T1000 (cell line): ENCODE data around the gene MOV10L1.
"Not testable (repeated sequence)": the region's sequence is repeated elsewhere in the genome, so short reads cannot be mapped to it uniquely, and the experiment has no call there.

Source experiments
- DNase-seq: peaks from one replicate; lab custom pipeline; 2025; ENCODE audit warnings: mixed read lengths; lab: John Stamatoyannopoulos, UW

The MOV10L1 gene

GRCh38 chr22:50104141-50104544 is 14.3 kb downstream of the MOV10L1 start:
- no peak for DNase-seq

GRCh38 chr22:50105208-50106100 is 15.6 kb downstream of the MOV10L1 start:
- no peak for DNase-seq

GRCh38 chr22:50107529-50107928 is 17.7 kb downstream of the MOV10L1 start:
- DNase-seq: no peak

- DNase-seq: no peak
Measured at GRCh38 chr22:50111056-50111455, 21.2 kb downstream of the MOV10L1 start.

DNA sequence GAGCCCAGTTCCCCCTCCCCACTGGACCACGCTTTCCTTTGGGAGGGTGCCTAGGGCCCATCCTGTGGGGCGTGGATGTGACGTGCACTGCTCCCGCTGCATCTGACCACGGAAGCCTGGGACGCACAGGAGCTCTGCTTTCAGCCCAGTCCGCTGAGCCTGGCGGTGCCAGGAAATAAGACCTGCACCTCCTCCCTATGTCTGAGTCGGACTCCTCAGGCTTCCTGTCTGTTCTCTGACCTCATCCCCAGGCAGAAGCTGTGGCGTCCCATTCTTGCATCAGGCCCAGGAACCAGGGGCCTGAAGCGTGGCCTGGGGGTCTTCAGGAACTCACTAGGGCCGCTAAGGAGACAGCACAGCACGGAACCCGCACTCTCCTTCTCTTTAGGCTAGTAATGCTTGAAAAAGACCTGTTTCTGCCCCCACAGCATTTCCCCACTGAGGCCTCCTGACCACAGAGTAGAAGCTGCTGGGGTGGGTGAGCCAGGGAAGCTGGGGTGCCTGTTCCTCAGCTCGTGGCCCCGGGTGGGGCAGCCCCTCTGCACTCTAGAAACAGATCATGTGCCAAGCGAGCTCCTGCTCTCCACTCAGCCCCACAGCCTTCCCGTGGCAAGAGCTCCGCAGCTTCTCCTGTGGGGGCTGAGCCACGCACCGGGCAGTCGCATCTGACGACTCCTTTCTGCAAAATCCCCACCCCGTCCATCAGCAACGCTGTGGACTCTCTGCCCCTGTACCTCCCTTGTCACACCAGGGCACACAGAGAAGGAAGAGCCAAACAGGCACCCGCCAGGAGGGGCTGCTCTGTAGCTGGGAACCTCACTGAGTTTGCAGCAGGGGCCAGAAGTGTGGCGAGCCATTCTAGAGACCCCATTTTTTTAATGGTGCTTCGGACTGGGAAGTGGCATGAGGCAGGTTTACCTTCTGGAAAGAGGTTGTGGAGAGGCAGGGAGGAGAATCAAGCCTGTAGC is 22.6 kb downstream of the MOV10L1 start:
- no peak for DNase-seq

- no peak for DNase-seq
Measured at GRCh38 chr22:50114221-50115021, 24.6 kb downstream of the MOV10L1 start.

- DNase-seq: no peak
Measured at GRCh38 chr22:50115693-50116092, 25.9 kb downstream of the MOV10L1 start.

GRCh38 chr22:50117168-50117762 is 27.5 kb downstream of the MOV10L1 start:
- no peak for DNase-seq

GRCh38 chr22:50118129-50118528 is 28.3 kb downstream of the MOV10L1 start:
- DNase-seq: no peak

DNA sequence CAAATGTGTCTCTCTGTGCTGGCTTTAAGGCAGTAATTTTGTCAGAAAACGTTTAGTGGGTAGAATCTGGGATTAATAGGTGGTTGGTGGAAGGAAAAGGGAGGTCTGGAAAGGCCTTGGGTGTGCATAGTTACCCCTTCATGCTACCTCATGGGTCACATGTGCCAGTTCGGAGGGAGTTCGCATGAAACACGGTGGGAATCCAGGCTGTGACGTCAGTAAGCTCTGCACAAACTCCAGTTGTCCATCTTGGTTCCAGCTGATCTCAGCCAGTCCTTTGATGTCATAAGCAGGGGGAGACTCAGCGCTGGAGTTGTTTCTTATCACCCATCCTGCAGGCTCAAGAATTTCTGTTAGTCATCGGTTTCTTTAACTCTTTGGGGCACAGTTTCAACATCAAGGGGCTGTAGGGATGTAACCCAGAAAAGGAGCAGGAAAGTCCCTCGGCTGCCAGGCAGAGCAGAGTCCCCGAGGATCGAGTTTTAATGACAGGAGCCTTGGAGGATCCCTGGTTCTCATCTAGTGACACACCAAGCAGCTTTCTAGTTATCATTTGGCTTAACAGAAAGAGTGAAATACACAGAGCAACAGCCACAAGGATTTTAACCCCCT is 28.9 kb downstream of the MOV10L1 start:
- no peak for DNase-seq

GRCh38 chr22:50119169-50119767 is 29.5 kb downstream of the MOV10L1 start:
- no peak for DNase-seq

DNA sequence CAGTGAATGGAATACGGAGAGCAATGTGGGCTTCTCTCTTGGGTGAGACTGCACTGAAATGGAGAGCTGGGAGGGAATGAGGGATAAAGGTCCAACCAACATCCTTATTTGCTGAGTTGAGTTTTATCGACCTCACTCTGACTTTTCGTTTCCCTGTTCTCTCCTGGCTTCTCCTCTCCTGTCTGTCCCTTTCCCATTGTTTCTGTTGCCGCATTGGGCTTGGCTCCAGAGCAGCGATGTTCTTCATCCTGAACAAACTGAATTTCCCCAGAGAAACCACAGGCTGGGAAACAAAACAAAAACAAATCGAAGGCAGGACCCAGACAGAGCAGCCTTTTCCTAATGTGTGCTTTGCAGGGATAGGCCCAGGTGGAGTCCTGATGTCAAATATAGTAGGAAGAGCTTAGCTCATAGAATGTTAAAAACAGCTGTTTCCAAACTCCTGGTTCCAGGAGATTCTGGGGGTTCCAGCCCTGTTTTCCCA is 30.0 kb downstream of the MOV10L1 start:
- no peak for DNase-seq

GRCh38 chr22:50121202-50121740 is 31.5 kb downstream of the MOV10L1 start:
- DNase-seq: no peak

GRCh38 chr22:50123119-50123518 is 33.3 kb downstream of the MOV10L1 start:
- no peak for DNase-seq

DNA sequence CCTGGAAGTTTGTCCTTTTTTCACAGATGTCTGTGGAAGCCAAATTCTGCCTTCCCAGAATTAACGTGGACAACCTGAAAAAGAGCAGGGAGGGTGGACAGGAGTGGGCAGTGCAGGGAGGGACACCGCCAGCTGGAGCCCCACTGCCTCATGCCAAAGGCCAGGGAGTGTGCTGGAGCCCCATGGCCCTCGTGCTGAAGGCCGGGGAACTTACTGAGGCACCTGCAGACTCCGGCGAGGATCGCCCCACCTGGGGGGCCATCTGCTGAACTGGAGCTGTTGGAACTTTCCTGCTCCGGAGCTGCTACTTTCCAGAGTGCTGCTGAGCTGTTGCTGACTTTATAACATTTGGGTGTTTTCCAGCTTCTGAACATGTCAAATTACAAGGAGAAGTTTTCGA is 35.2 kb downstream of the MOV10L1 start:
- DNase-seq: no peak

DNA sequence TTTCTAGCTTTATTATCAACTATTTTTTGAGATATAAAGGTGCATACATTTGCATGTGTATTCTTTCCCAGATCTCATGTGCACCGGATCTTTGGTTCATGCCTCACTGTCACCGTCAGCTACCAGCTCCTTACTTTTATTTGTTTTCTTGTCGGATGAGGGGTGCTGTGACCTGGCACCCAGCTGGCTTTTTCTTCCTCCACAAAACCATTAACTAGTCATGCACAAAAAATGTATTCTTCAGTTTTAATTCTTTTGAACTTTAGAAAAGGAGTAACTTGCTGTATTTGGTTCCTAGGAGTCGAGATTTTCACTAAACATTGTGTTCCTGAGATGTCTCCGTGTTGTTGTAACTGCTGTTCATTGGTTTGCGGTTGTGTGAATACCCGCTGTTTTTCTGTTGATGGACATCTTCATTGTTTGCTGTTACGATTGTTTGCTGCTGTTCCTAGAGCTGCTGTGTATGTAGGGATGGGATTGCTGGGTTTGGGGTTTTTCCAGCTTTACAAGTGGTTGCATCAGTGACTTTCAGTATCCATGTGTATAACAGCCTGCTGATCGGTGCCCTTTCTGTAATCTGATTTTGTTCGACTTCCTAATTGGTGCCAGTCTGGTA is 39.4 kb downstream of the MOV10L1 start:
- no peak for DNase-seq

DNA sequence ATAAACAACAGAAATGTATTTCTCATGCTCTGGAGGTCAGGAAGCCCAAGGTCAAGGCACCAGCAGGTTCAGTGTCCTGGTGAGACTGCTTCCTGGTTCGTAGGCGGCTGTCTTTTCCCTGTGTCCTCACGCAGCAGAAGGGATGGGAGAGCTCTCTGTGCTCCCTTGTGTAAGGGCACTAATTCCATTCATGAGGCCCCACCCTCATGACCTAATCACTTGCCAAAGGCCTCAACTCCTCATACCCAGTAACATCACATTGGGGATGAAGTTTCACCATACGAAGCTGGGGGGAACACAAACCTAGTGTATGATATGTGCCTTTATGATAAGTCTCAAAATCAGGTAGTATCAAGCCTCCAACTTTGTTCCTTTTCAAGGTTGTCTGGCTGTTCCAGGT is 42.1 kb downstream of the MOV10L1 start:
- DNase-seq: no peak

GRCh38 chr22:50134481-50134880 is 44.7 kb downstream of the MOV10L1 start:
- DNase-seq: no peak

DNA sequence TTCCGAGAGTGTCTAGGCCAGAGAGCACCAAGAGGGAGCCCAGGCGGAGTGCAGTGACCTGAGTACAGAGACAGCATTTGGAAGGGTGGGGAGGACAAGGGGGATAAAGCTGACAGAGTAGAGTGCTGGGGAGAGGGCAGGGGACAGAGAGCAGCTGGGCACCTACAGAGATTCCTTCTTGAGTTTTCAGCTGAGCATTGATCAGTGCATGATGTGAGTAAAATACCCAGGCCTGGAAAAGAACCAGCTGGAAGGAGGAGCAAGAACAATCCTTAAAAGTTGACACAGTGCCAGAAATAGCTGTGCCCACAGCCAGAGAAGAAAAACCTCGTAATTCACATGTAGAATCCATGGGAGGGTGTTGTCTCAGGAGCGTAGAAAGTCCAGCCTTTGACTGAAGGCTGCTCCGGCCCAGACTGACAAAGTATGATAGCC is 46.8 kb downstream of the MOV10L1 start:
- DNase-seq: no peak

DNA sequence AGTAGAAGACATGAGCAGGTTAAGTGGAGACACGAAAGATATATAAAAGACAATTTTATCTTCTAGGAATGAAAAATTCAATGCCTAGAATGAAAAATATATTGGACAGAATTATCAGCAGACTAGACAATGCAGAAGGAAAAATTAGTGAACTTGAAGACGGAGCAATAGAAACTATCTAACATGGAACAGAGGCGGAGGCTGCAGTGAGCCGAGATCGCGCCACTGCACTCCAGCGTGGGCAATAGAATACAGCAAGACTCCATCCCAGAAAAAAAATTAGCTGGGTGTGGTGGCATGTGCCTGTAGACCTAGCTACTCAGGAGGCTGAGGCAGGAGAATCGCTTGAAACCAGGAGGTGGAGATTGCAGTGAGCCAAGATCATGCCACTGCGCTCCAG is 47.5 kb downstream of the MOV10L1 start:
- DNase-seq: not testable (repeated sequence)
